Adrenal gland (tissue), 12 donors: ENCODE measurements around the gene GRAMD1B. TPM values are rescaled to one million over a fixed set of nuclear protein-coding genes. Genes with fewer than 3 reads are reported as not detected.

ENCODE experiments used
- DNase-seq, 7 donors: peaks; one replicate each; pipeline ENCODE4 v3.0.0-alpha.2; 2019 to 2020
- H3K27ac ChIP-seq, 5 donors: fragments of 200-600 bp; sonication (generic) in 4 of 5; 1 replicate in 3 of 5; 2 replicates in 2 of 5; pipeline versions ENCODE4 v1.5.1 to v1.8.0; 2016 to 2020; ENCODE audit warnings: mild to moderate bottlenecking in 1 of 5
- H3K27me3 ChIP-seq: fragments of 200-600 bp; 2 replicates; pipeline ENCODE4 v1.8.0; 2021
- H3K36me3 ChIP-seq, 2 donors: fragments of 200-600 bp; replicated peaks in 1 of 2; 1 replicate in 1 of 2; 2 replicates in 1 of 2; pipeline versions ENCODE4 v1.5.1 to v1.8.0; 2018 to 2022
- H3K4me1 ChIP-seq, 2 donors: fragments of 200-600 bp; replicated peaks in 1 of 2; 1 replicate in 1 of 2; 2 replicates in 1 of 2; pipeline versions ENCODE4 v1.5.1 to v1.8.0; 2018 to 2021
- H3K4me3 ChIP-seq, 4 donors: fragments of 200-600 bp; sonication (generic) in 3 of 4; one replicate each; pipeline ENCODE4 v1.5.1; 2016 to 2018
- H3K9me3 ChIP-seq, 3 donors: fragments of 200-600 bp; sonication (generic) in 1 of 3; replicated peaks in 1 of 3; 1 replicate in 2 of 3; 2 replicates in 1 of 3; pipeline versions ENCODE4 v1.5.1 to v1.8.0; 2016 to 2021
- CTCF ChIP-seq, 6 experiments: fragments of 450-650 bp in 4 of 6; fragments of 200-600 bp in 2 of 6; sonication (generic) in 1 of 6; IDR thresholded peaks; 1 replicate in 5 of 6; 2 replicates in 1 of 6; pipeline versions ENCODE4 v1.5.1 to v1.8.0; 2016 to 2021; ENCODE audit warnings: antibody characterized with exemption in 6 of 6, mild to moderate bottlenecking in 2 of 6, moderate library complexity in 1 of 6
- POLR2A ChIP-seq, 2 donors: fragments of 450-650 bp; IDR thresholded peaks; one replicate each; pipeline ENCODE4 v1.6.1; 2017; ENCODE audit warnings: antibody characterized with exemption in 2 of 2, mild to moderate bottlenecking in 2 of 2, moderate library complexity in 1 of 2
- WGBS, 4 donors: extraction: QIAGEN DNeasy Blood & Tissue Kit in 2 of 4; methylation state at CpG; one replicate each; pipeline versions ENCODE4 v1.1.5 to v1.1.7; 2013 to 2017; 5-methylcytosine and 5-hydroxymethylcytosine counted together
- intact Hi-C, 2 donors: fragments of 100-400 bp; cut with DNase I; formaldehyde crosslinking; loops; one replicate each; pipeline versions ENCODE4 v1.14.1 to v1.15.0; 2022 to 2023
- polyA plus RNA-seq, 3 donors: library from polyadenylated mRNA; stranded (reverse); fragments of 200-250 nt in 2 of 3; fragments of 350-450 nt in 1 of 3; fragmentation: Illumina TruSeq in 1 of 3; extraction: RNeasy Lipid Tissue Mini Kit (QIAGEN cat#74804) in 1 of 3; gene quantifications; one replicate each; pipeline ENCODE4 v1.2.3, GENCODE V29; 2013 to 2014
- total RNA-seq, 9 donors: library from RNA; depleted of rRNA in 4 of 9; stranded (reverse); fragments of >200 nt in 4 of 9; fragments of 120-200 nt in 1 of 9; fragmentation: NEBNext Ultra II Directional in 1 of 9; extraction: Animal tissue kit (Norgen Biotek cat#: 25700) in 1 of 9; gene quantifications; one replicate each; pipeline versions ENCODE4 v1.1.0 to v1.2.4, GENCODE V29; 2013 to 2023
- donor health status: healthy with polysubstance abuse.
- donor health status: Bipolar disorder and iron deficiency.
- donor health status: DM: yes; HTN: yes; CAD: no.
- donor health status: DM: no; HTN: no; CAD: no.
- donor health status: DM: no; HTN: no; CAD: no.
- donor health status: DM: yes; HTN: yes; CAD: no.

Gene GRAMD1B
- total and polyA plus RNA-seq, 12 donors, result 101 to 1,898 (median 285) TPM

GRCh38 chr11:123551079-123551478 lies 121.0 kb downstream of the GRAMD1B start:
- H3K27ac ChIP-seq, result peak overlapping the region in 2 of 5 donors; percentile 37 to 66
- TF ChIP-seq POLR2A (IDR thresholded peaks at IDR 0.05) (no peak), CTCF (IDR thresholded peaks at IDR 0.05) (no peak)
- H3K4me1 ChIP-seq, result peaks cover 7 to 39% of the 10 kb centered on the region in 2 donors
- H3K36me3 ChIP-seq, result no peaks in the 10 kb centered on the region
- no peak overlapping the region for H3K4me3 ChIP-seq
- no peak for DNase-seq
- intact Hi-C loops, result loop anchor here (5.0 kb wide), 1 partner anchor 39 kb away; no protein-coding TSS in a partner anchor
- no peaks in the 10 kb centered on the region for H3K9me3 ChIP-seq
- H3K27me3 ChIP-seq, result no peaks in the 10 kb centered on the region
- 91 to 95% (median 92%) methylated on average over 6 of the region's 6 CpGs for WGBS, 4 donors

DNA sequence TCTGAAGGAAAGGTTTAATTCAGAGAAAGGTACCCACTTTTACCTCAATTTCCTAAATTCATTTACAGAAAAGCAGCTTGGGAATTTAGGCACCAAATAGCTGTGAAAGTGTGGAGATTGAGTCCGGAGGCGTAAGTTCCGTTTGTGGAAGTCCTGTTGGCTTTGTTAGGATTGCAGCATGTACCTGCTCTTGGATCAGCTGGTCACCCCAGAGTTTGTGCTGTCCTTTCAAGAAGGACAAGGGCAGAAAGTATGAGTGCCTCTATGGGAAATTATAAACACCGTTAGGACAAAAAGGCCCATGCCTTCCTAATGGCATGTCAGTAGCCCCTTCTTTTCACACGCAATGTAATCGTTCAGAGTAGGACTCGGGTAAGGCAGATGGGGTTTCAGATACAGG lies 126.6 kb downstream of the GRAMD1B start:
- Histone ChIP-seq H3K27me3 (no peaks in the 10 kb centered on the region), H3K9me3 (no peaks in the 10 kb centered on the region), H3K27ac (peak overlapping the region in 3 of 5 donors; percentile 84 to 92 (median 91)), H3K4me3 (no peak overlapping the region), H3K4me1 (peaks cover 38 to 54% of the 10 kb centered on the region in 2 donors), H3K36me3 (no peaks in the 10 kb centered on the region)
- intact Hi-C loops, result no loop called here
- TF ChIP-seq POLR2A (IDR thresholded peaks at IDR 0.05) (no peak), CTCF (IDR thresholded peaks at IDR 0.05) (no peak)
- WGBS, 4 donors, result 82 to 88% (median 88%) methylated on average over 7 of the region's 7 CpGs
- DNase-seq, result no peak

GRCh38 chr11:123558536-123559315 lies 128.7 kb downstream of the GRAMD1B start:
- intact Hi-C loops, result no loop called here
- no peaks in the 10 kb centered on the region for H3K9me3 ChIP-seq
- peak overlapping the region; percentile 11 to 92 (median 84) for H3K27ac ChIP-seq
- no peaks in the 10 kb centered on the region for H3K36me3 ChIP-seq
- peak overlapping the region in 1 of 4 donors; percentile 21 for H3K4me3 ChIP-seq
- TF ChIP-seq CTCF (IDR thresholded peaks at IDR 0.05) (no peak), POLR2A (IDR thresholded peaks at IDR 0.05) (peak in 1 of 2 donors; percentile 34)
- WGBS, 4 donors, result 51 to 55% (median 54%) methylated on average over 12 of the region's 12 CpGs
- peaks cover 49 to 65% of the 10 kb centered on the region in 2 donors for H3K4me1 ChIP-seq
- no peak for DNase-seq
- no peaks in the 10 kb centered on the region for H3K27me3 ChIP-seq

GRCh38 chr11:123559523-123559955 lies 129.5 kb downstream of the GRAMD1B start:
- no peaks in the 10 kb centered on the region for H3K36me3 ChIP-seq
- H3K4me3 ChIP-seq, result peak overlapping the region in 1 of 4 donors; percentile 38
- H3K9me3 ChIP-seq, result no peaks in the 10 kb centered on the region
- intact Hi-C loops, result no loop called here
- peak overlapping the region; percentile 67 to 92 (median 84) for H3K27ac ChIP-seq
- 12 to 22% (median 17%) methylated on average over 11 to 13 of the region's 13 CpGs for WGBS, 4 donors
- H3K4me1 ChIP-seq, result peaks cover 48 to 68% of the 10 kb centered on the region in 2 donors
- no peak for DNase-seq
- H3K27me3 ChIP-seq, result no peaks in the 10 kb centered on the region
- no peak for TF ChIP-seq POLR2A (IDR thresholded peaks at IDR 0.05)
- peak in 4 of 6 experiments; percentile 7 to 34 (median 20) for TF ChIP-seq CTCF (IDR thresholded peaks at IDR 0.05)
